Peyer's patch (tissue), 4 donors: ENCODE results near the gene KLC1.

Experiments
- CTCF ChIP-seq, 6 experiments: fragments of 450-650 bp in 4 of 6; fragments of 200-600 bp in 2 of 6; sonication (generic) in 1 of 6; IDR thresholded peaks; one replicate each; pipeline ENCODE4 v1.5.1; 2017 to 2019; ENCODE audit warnings: antibody characterized with exemption in 6 of 6, mild to moderate bottlenecking in 3 of 6, moderate library complexity in 1 of 6
- POLR2A ChIP-seq, 2 donors: fragments of 450-650 bp; IDR thresholded peaks; one replicate each; pipeline ENCODE4 v1.5.1; 2017; ENCODE audit warnings: antibody characterized with exemption in 2 of 2, mild to moderate bottlenecking in 2 of 2, moderate library complexity in 2 of 2

GRCh38 chr14:103692871-103693270, 63.9 kb downstream of the KLC1 start:
- no peak for TF ChIP-seq CTCF (IDR thresholded peaks at IDR 0.05)
- TF ChIP-seq POLR2A (IDR thresholded peaks at IDR 0.05), result no peak
